Coronary artery (tissue), 2 donors: ENCODE results near the gene CILP.
"Not testable (repeated sequence)": the region's sequence is repeated elsewhere in the genome, so short reads cannot be mapped to it uniquely, and the experiment has no call there.

Experiments
- DNase-seq: peaks from one replicate; pipeline ENCODE4 v3.0.0-alpha.2; 2017; ENCODE audit warnings: low spot score
- H3K27ac ChIP-seq, 2 donors: fragments of 200-600 bp; sonication (generic); one replicate each; pipeline ENCODE4 v1.5.1; 2016 to 2019
- H3K4me3 ChIP-seq: fragments of 200-600 bp; sonication (generic); 2 replicates; pipeline ENCODE4 v1.5.1; 2016; ENCODE audit warnings: mild to moderate bottlenecking, moderate library complexity
- CTCF ChIP-seq: fragments of 200-600 bp; sonication (generic); IDR thresholded peaks from one replicate; pipeline ENCODE4 v1.5.1; 2019; ENCODE audit warnings: antibody characterized with exemption

CILP gene

GRCh38 chr15:65183865-65184159 is 27.5 kb downstream of the CILP start:
- Histone ChIP-seq H3K27ac (peak overlapping the region; percentile 94 to 96), H3K4me3 (peak overlapping the region; percentile 85)
- no peak for TF ChIP-seq CTCF
- DNase-seq: no peak

- no peak for TF ChIP-seq CTCF
- Histone ChIP-seq H3K4me3 (peak overlapping the region; percentile 21), H3K27ac (no peak overlapping the region)
- no peak for DNase-seq
Observed at GRCh38 chr15:65182538-65182937, 28.7 kb downstream of the CILP start.

- not testable (repeated sequence) for DNase-seq, H3K27ac ChIP-seq, H3K4me3 ChIP-seq
Observed at GRCh38 chr15:65181582-65182353, 29.5 kb downstream of the CILP start.

- Histone ChIP-seq H3K4me3 (no peak overlapping the region), H3K27ac (no peak overlapping the region)
- no peak for TF ChIP-seq CTCF
- DNase-seq: no peak
Observed at GRCh38 chr15:65180167-65180566, 31.1 kb downstream of the CILP start.

GRCh38 chr15:65177901-65178300 is 33.4 kb downstream of the CILP start:
- Histone ChIP-seq H3K4me3 (no peak overlapping the region), H3K27ac (no peak overlapping the region)
- no peak for DNase-seq
- TF ChIP-seq CTCF: no peak

GRCh38 chr15:65176056-65176455 is 35.2 kb downstream of the CILP start:
- Histone ChIP-seq H3K27ac (no peak overlapping the region), H3K4me3 (no peak overlapping the region)
- DNase-seq: no peak
- TF ChIP-seq CTCF: no peak

- no peak for TF ChIP-seq CTCF
- no peak overlapping the region for H3K4me3 ChIP-seq
- no peak for DNase-seq
- no peak overlapping the region for H3K27ac ChIP-seq
Observed at GRCh38 chr15:65175511-65175910, 35.8 kb downstream of the CILP start.
